HG03045 (cell line): ENCODE data around the gene IRS1.

Source experiments
- ATAC-seq: cut with Tn5 transposase; IDR thresholded peaks from one replicate; pipeline ENCODE4 v1.9.1; 2021; ENCODE audit warnings: mild to moderate bottlenecking, moderate library complexity; ENCODE audit not compliant: unreplicated experiment

The IRS1 gene

GRCh38 chr2:226727251-226727650 is 72.4 kb downstream of the IRS1 start:
- no peak for ATAC-seq

GRCh38 chr2:226726546-226726945 is 73.1 kb downstream of the IRS1 start:
- ATAC-seq: no peak

- ATAC-seq: no peak
These were observed 74.3 kb downstream of the IRS1 start for GRCh38 chr2:226725126-226725860.

- no peak for ATAC-seq
These were observed 78.1 kb downstream of the IRS1 start for GRCh38 chr2:226721541-226721940.

GRCh38 chr2:226720948-226721347 is 78.7 kb downstream of the IRS1 start:
- no peak for ATAC-seq

- ATAC-seq: no peak
These were observed 81.9 kb downstream of the IRS1 start for GRCh38 chr2:226717719-226718118.

GRCh38 chr2:226716126-226716525 is 83.5 kb downstream of the IRS1 start:
- no peak for ATAC-seq

GRCh38 chr2:226715347-226715990 is 84.2 kb downstream of the IRS1 start:
- no peak for ATAC-seq

- ATAC-seq: no peak
These were observed 86.7 kb downstream of the IRS1 start for GRCh38 chr2:226712941-226713340.

- ATAC-seq: no peak
These were observed 87.9 kb downstream of the IRS1 start for GRCh38 chr2:226711606-226712296.

GRCh38 chr2:226707499-226707898 is 92.1 kb downstream of the IRS1 start:
- no peak for ATAC-seq

- no peak for ATAC-seq
These were observed 93.7 kb downstream of the IRS1 start for GRCh38 chr2:226705965-226706364.

GRCh38 chr2:226705133-226705886 is 94.3 kb downstream of the IRS1 start:
- no peak for ATAC-seq

GRCh38 chr2:226703514-226703913 is 96.1 kb downstream of the IRS1 start:
- no peak for ATAC-seq

- ATAC-seq: no peak
These were observed 97.2 kb downstream of the IRS1 start for GRCh38 chr2:226702376-226702775.

- ATAC-seq: peak; percentile 85
These were observed 98.6 kb downstream of the IRS1 start for GRCh38 chr2:226701052-226701451.

- ATAC-seq: no peak
These were observed 100.3 kb downstream of the IRS1 start for GRCh38 chr2:226699321-226699720.

- no peak for ATAC-seq
These were observed 100.9 kb downstream of the IRS1 start for GRCh38 chr2:226698671-226699070.

GRCh38 chr2:226694586-226695284 is 104.9 kb downstream of the IRS1 start:
- no peak for ATAC-seq

- no peak for ATAC-seq
These were observed 105.5 kb downstream of the IRS1 start for GRCh38 chr2:226694149-226694548.

GRCh38 chr2:226693521-226693920 is 106.1 kb downstream of the IRS1 start:
- no peak for ATAC-seq
